ENCODE measurements around the gene CLTCL1. TPM values are rescaled to one million over a fixed set of nuclear protein-coding genes. Genes with fewer than 3 reads are reported as not detected.

CLTCL1 gene
- total and polyA plus RNA-seq, 2 experiments from 2014 or later = 6.6 to 15.1 TPM

DNA sequence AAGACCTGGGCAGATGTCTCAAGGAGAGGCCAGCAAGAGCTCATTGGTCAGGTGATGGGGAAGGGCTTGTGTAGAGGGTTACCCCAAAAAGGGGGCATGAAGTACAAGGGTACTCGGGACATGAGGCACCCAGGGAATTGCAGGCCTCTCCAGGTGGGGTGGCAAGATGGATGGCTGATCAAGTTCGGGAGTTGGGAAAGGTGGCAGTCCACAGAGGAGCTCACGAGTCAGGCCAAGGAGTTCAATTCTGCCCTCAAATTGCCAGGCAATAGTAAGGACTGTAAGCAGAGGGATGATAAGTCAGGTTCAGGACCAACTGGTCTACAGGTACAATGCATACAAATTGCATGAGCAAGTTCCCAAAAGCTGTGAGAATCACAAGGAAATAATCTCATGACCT is 70.7 kb downstream of the CLTCL1 start:
- Mint-ChIP-seq H3K36me3 (ENCODE audit: low read depth) (peaks cover 32% of the 10 kb centered on the region), H3K4me1 (peaks cover 21% of the 10 kb centered on the region), H3K27ac (peak overlapping the region; percentile 11; the same call in 1 of the 2 replicates), H3K4me3 (no peak overlapping the region), H3K9me3 (no peaks in the 10 kb centered on the region; the same call in 2 of the 3 replicates), H3K27me3 (ENCODE audit: insufficient read depth, low read depth, poor library complexity) (peaks cover 4% of the 10 kb centered on the region)
- no peak overlapping the region for H3K27ac ChIP-seq (ENCODE audit: low read depth)
- 0 out of 2 replicates have a peak, but pooled peaks cover 3% of the 10 kb centered on the region for H3K9me2 ChIP-seq (ENCODE audit: insufficient read depth)
- no peaks in the 10 kb centered on the region for H3K79me2 ChIP-seq (replicated peaks; ENCODE audit: insufficient read depth)
- no peaks in the 10 kb centered on the region; the same call in 1 of the 2 replicates for H3K36me3 ChIP-seq (ENCODE audit: insufficient read depth)
- H4K20me1 ChIP-seq (replicated peaks; ENCODE audit: insufficient read depth) = 0 out of 2 replicates have a peak, but pooled peaks cover 3% of the 10 kb centered on the region
- ATAC-seq (no peak), DNase-seq (ENCODE audit: low spot score) (no peak)
- no peaks in the 10 kb centered on the region for H3F3A ChIP-seq (replicated peaks; ENCODE audit: low read depth)
- no peak for TF ChIP-seq CREB1 (CRISPR knock-in tag; IDR thresholded peaks at IDR 0.05; ENCODE audit: low read depth)
- no peak for TF ChIP-seq ZNF114 (CRISPR knock-in tag; IDR thresholded peaks at IDR 0.05)
- no peak for TF ChIP-seq ZNF331 (CRISPR knock-in tag; IDR thresholded peaks at IDR 0.05; ENCODE audit: low read depth)
- H3K4me1 ChIP-seq (ENCODE audit: insufficient read depth) = peaks cover 12% of the 10 kb centered on the region
- H3K27me3 ChIP-seq (ENCODE audit: insufficient read depth) = no peaks in the 10 kb centered on the region
- no peak overlapping the region for H2AFZ ChIP-seq
- no peak overlapping the region for H3K4me3 ChIP-seq
- H3K4me2 ChIP-seq = no peak overlapping the region

DNA sequence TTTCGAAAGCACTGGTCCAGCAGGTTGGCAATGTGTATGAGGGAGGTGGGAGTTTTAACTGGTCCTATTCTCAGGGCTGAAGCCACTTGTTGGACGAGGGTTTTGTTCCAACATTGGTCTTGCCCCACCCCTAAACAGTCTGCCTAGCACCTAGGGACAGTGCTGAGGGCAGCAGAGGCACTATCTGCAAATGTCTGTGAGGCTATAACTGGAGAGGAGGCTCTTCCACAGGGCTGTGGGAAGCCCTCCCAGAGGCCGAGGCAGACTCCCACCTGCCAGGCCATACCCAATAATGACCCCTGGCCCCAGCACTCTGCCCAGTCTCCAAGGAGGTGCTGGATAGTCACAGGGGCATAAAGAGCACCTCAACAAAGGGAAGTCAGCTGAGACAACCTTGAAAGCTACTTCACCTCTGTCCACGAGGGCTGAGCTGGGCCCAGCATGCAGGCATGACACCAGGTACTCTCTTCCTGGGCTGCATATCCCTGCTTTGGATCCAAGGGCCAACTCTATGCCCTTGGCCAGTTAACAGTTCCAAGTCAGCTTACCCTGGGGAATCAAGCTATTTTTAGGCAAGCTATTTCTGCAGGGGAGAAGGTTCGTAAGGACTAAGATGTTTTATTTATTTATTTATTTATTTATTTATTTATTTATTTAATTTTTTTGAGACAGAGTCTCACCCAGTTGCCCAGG is 72.8 kb downstream of the CLTCL1 start:
- TF ChIP-seq POLR2AphosphoS5 (IDR thresholded peaks at IDR 0.05; ENCODE audit: low read depth) (no peak), ZNF331 (CRISPR knock-in tag; IDR thresholded peaks at IDR 0.05; ENCODE audit: low read depth) (no peak), NANOG (IDR thresholded peaks at IDR 0.05; ENCODE audit: borderline replicate concordance) (no peak), EZH2phosphoT487 (IDR thresholded peaks at IDR 0.05; ENCODE audit: unreplicated experiment) (no peak)
- no peaks in the 10 kb centered on the region for H3F3A ChIP-seq (replicated peaks; ENCODE audit: low read depth)
- H3K9me2 ChIP-seq (ENCODE audit: insufficient read depth) = 0 out of 2 replicates have a peak, but pooled peaks cover 3% of the 10 kb centered on the region
- H3K4me3 Mint-ChIP-seq = no peak overlapping the region
- peak overlapping the region; percentile 75; the same call in 1 of the 2 replicates for H3K27ac Mint-ChIP-seq
- ATAC-seq (peak; percentile 19), DNase-seq (ENCODE audit: low spot score) (no peak)
- H2AFZ ChIP-seq = no peak overlapping the region
- H3K36me3 Mint-ChIP-seq (ENCODE audit: low read depth) = peaks cover 34% of the 10 kb centered on the region
- no peak overlapping the region for H3K4me3 ChIP-seq
- no peaks in the 10 kb centered on the region; the same call in 2 of the 3 replicates for H3K9me3 Mint-ChIP-seq
- H3K4me1 ChIP-seq (ENCODE audit: insufficient read depth) = peaks cover 20% of the 10 kb centered on the region
- H3K4me2 ChIP-seq = peak overlapping the region; percentile 39; the same call in 1 of the 2 replicates
- H3K27me3 Mint-ChIP-seq (ENCODE audit: insufficient read depth, low read depth, poor library complexity) = peaks cover 4% of the 10 kb centered on the region
- H3K4me1 Mint-ChIP-seq = peaks cover 41% of the 10 kb centered on the region
- no peaks in the 10 kb centered on the region for H3K36me3 ChIP-seq (ENCODE audit: insufficient read depth)
- H3K79me2 ChIP-seq (replicated peaks; ENCODE audit: insufficient read depth) = no peaks in the 10 kb centered on the region
- H4K20me1 ChIP-seq (replicated peaks; ENCODE audit: insufficient read depth) = no peaks in the 10 kb centered on the region
- no peaks in the 10 kb centered on the region for H3K27me3 ChIP-seq (ENCODE audit: insufficient read depth)
- H3K27ac ChIP-seq (ENCODE audit: low read depth) = no peak overlapping the region

DNA sequence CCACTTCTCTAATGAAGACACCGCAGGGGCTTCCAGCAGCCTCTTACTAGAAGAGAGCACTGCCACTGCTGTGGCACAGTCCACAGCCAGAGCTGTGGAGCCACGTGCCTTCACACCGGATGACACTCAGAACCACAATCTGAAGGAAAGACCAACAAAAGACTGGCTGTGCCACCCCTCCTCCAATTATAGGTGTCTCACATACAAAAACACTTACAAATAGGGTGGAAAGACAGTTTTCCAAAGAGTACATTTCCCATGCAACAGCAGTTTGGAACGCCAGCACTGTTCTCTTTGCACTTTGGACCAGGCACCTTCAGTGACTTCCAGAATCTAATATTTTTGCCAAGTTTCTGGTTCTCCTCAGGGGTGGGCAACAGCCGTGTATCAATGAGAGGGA is 74.9 kb downstream of the CLTCL1 start:
- Histone ChIP-seq H2AFZ (no peak overlapping the region), H4K20me1 (replicated peaks; ENCODE audit: insufficient read depth) (no peaks in the 10 kb centered on the region), H3K27me3 (ENCODE audit: insufficient read depth) (no peaks in the 10 kb centered on the region), H3K9me2 (ENCODE audit: insufficient read depth) (no peaks in the 10 kb centered on the region), H3K4me3 (no peak overlapping the region), H3K4me2 (no peak overlapping the region), H3K27ac (ENCODE audit: low read depth) (no peak overlapping the region), H3K36me3 (ENCODE audit: insufficient read depth) (no peaks in the 10 kb centered on the region), H3K4me1 (ENCODE audit: insufficient read depth) (peaks cover 29% of the 10 kb centered on the region), H3F3A (replicated peaks; ENCODE audit: low read depth) (no peaks in the 10 kb centered on the region), H3K79me2 (replicated peaks; ENCODE audit: insufficient read depth) (no peaks in the 10 kb centered on the region)
- no peaks in the 10 kb centered on the region; the same call in 2 of the 3 replicates for H3K9me3 Mint-ChIP-seq
- peaks cover 15% of the 10 kb centered on the region for H3K36me3 Mint-ChIP-seq (ENCODE audit: low read depth)
- no peak overlapping the region for H3K4me3 Mint-ChIP-seq
- H3K27ac Mint-ChIP-seq = no peak overlapping the region
- TF ChIP-seq CREB1 (CRISPR knock-in tag; IDR thresholded peaks at IDR 0.05; ENCODE audit: low read depth) = no peak
- no peak for TF ChIP-seq STAT1 (IDR thresholded peaks at IDR 0.05; ENCODE audit: unreplicated experiment)
- TF ChIP-seq ZNF114 (CRISPR knock-in tag; IDR thresholded peaks at IDR 0.05) = no peak
- TF ChIP-seq, protein P1, sequence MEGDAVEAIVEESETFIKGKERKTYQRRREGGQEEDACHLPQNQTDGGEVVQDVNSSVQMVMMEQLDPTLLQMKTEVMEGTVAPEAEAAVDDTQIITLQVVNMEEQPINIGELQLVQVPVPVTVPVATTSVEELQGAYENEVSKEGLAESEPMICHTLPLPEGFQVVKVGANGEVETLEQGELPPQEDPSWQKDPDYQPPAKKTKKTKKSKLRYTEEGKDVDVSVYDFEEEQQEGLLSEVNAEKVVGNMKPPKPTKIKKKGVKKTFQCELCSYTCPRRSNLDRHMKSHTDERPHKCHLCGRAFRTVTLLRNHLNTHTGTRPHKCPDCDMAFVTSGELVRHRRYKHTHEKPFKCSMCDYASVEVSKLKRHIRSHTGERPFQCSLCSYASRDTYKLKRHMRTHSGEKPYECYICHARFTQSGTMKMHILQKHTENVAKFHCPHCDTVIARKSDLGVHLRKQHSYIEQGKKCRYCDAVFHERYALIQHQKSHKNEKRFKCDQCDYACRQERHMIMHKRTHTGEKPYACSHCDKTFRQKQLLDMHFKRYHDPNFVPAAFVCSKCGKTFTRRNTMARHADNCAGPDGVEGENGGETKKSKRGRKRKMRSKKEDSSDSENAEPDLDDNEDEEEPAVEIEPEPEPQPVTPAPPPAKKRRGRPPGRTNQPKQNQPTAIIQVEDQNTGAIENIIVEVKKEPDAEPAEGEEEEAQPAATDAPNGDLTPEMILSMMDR (conservative IDR thresholded peaks at IDR 0.05; ENCODE audit: low read depth in 2 of 2) = no peak
- TF ChIP-seq JUNB (IDR thresholded peaks at IDR 0.05; ENCODE audit: unreplicated experiment) = no peak
- no peak for TF ChIP-seq ZNF331 (CRISPR knock-in tag; IDR thresholded peaks at IDR 0.05; ENCODE audit: low read depth)
- H3K4me1 Mint-ChIP-seq = peaks cover 55% of the 10 kb centered on the region
- peaks cover 6% of the 10 kb centered on the region for H3K27me3 Mint-ChIP-seq (ENCODE audit: insufficient read depth, low read depth, poor library complexity)
- DNase-seq (ENCODE audit: low spot score) = no peak
- ATAC-seq = no peak

All from GM23338 (cell line).